Activated CD8-positive, alpha-beta memory T cell treated with anti-CD3 and anti-CD28 coated beads for 1 hour (primary cell): ENCODE data around the gene SLC13A5.
"Not testable (repeated sequence)": the region's sequence is repeated elsewhere in the genome, so short reads cannot be mapped to it uniquely, and the experiment has no call there.

Experiments used
- DNase-seq, 2 donors: peaks; one replicate each; pipeline ENCODE4 v3.0.0-alpha.2; 2020; ENCODE audit warnings: low read depth in 1 of 2; ENCODE audit errors: extremely low read depth in 1 of 2

Gene SLC13A5

GRCh38 chr17:6711081-6711674 is 2.0 kb downstream of the SLC13A5 start:
- DNase-seq: no peak

- no peak for DNase-seq
These were observed 2.9 kb downstream of the SLC13A5 start for GRCh38 chr17:6710317-6710716.

GRCh38 chr17:6708357-6708961 is 4.7 kb downstream of the SLC13A5 start:
- DNase-seq: no peak

DNA sequence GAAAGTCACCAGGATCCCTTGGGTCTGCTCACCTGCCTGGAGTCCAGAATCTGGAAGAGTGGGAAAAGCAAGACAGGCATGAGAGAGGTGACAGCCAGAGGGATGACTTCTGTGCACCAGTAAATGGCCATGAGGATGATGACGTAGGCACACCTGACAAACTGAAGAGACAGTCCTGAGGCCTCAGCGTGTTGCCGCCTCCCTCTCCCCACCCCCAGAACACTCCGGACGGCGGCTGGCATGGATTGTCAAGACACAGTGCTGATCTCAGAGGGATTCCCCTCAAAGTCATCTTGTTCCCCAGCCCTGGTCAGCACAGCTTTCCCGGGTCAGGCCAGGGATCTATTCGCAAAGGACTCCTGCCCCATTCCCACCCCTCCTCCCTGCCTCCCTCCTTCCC is 6.2 kb downstream of the SLC13A5 start:
- DNase-seq: no peak

DNA sequence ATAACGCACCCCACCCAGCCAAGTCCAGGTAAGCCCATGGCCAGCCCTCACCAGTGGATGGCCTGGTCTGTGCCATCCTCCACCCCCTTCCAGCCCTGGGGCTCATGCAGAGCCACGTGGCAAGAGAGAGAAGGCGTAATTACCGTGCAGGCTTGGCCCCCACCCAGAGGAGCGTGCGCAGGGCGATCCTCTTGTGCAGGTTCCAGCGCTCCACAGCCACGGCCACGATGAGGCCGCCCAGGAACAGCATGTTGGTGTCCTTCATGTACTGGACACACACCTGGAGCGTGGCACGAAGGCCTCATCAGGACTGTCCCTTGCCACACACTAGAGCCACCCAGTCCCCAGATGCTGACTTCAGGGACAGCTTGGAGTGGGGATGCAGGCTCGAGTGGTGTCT is 6.7 kb downstream of the SLC13A5 start:
- no peak for DNase-seq

DNA sequence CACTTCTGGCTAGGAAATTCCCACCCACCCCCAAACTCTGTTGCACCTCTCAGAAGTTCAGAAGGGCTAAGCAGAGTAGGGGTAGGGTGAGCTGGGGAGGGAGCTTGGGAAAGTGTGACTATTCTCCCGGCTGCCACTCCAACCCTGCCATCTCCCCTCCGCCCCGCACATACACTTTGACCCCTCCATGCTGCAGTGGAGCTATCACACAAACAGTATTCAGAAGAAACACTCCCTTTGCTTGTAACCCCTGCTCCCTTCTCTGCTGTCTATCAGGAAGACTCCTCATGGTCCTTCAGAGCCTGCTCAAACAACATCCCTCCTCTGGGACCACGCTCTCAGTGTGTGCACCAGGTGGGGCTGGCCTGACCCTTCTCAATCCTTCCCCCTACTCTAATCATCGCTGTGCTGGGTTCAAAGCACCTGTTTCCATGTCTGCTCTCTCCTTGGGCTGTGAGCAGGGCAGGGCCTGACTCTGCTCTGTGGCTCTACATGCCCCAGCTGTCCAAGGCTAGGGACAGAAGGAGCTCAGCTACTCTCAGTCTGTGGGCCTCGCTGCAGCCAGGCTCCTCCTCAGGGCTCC is 8.6 kb downstream of the SLC13A5 start:
- no peak for DNase-seq

GRCh38 chr17:6703751-6704150 is 9.4 kb downstream of the SLC13A5 start:
- DNase-seq: no peak

DNA sequence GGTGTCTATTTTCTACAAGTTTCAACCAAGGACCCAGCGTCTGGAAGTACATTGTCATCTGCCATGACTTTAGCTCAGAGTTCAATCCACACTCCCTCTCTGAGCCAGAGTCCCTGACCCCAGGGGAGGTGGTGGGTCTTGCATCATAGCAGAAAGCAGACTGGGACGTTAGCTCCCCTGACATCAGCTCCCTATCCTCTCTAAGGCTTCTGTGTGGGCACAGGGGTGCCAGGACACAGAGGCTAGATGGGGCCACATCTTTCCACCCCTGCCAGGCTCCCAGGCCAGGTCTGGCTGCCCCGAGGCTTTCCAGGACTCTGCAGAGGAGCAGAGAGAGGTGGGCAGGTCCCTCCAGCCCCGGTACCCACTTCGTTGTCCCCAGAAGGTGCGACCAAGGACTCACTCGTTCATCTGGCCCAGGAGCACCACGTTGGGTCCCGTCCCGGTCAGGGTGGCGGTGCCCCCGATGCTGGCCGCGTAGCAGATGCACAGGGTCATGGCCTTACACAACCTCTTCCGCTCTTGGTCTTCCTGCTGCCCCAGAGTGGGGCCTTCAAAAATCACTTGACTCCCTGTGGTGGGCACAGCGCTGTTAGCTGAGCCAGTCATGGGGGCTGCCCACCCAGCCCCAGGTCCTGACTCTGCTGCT is 10.5 kb downstream of the SLC13A5 start:
- no peak for DNase-seq

DNA sequence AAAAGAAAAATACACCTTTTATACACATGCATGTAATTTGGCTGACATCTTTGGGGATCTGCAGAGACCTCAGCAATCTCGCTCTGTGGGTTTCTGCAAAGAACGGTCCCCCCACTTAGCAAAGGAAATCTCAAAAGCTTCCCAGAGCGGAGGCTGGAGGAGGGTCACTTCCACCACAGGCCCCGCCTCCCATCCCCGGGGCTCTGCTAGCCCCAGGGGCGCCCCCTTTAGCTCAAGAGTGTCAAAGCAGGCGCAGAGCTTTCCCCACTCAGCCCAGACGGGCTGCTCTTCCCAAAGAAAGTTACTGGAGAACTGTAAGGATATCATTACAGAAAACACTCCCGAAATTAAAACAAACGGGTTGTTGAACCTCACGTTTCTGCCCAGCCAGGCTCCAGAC is 11.4 kb downstream of the SLC13A5 start:
- peak in 1 of 2 donors; percentile 9 for DNase-seq

GRCh38 chr17:6700948-6701307 is 12.2 kb downstream of the SLC13A5 start:
- no peak for DNase-seq

GRCh38 chr17:6699997-6700947 is 12.9 kb downstream of the SLC13A5 start:
- DNase-seq: no peak

GRCh38 chr17:6698004-6698403 is 15.2 kb downstream of the SLC13A5 start:
- no peak for DNase-seq

- no peak for DNase-seq
These were observed 16.3 kb downstream of the SLC13A5 start for GRCh38 chr17:6696906-6697305.

DNA sequence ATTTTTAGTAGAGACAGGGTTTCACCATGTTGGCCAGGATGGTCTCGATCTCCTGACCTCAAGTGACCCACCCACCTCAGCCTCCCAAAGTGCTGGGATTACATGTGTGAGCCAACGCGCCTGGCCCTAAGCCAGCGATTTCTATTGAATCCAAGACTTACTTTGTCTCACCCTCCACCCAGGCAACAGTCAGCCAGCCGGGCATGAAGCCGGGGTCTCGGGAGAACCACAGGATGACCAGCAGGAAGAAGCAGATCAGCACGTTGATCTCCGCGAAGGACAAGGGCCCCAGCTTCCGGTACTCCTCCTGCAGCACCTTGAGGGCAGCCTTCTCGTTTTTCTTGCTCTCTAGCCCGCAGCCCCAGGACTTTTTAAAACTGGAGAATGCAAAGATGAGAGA is 17.6 kb downstream of the SLC13A5 start:
- no peak for DNase-seq

DNA sequence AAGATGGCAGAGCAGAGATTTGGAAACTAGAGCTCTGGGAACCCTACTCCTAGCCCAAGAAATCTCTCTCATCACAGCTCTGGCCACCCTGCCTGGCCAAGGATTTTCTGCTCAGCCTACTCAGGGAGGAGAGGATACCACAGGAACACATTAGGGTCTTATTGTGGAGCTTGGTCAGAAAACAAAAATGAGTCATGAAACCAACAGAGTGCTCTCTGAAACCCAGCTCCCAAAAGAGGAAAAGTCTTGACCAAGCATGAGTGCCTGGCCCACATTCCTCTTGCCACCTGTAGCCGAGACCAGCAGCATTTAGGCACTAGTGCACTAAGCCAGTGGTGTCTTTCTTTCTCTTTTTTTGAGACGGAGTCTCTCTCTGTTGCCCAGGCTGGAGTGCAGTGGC is 18.1 kb downstream of the SLC13A5 start:
- no peak for DNase-seq

GRCh38 chr17:6691958-6692357 is 21.2 kb downstream of the SLC13A5 start:
- DNase-seq: not testable (repeated sequence)

DNA sequence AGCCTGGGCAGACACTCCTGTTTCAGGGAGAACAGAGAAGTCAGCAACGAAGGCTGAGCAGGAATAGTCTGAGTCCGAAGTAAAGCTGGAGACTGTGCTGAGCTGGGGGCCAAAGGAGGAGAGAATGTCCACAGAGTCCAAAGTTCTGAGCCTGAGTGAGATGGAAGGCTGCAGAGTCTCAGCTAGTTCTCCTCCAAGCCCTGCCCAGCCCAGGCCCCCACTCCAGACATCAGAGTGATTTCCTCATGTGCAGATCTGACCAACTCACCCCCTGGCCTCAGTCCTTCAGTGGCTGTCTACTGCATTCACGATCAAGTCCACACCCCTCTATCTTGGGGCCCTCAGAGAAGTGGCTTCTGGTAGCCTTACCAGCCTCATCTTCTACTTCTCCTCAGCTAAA is 21.6 kb downstream of the SLC13A5 start:
- no peak for DNase-seq

DNA sequence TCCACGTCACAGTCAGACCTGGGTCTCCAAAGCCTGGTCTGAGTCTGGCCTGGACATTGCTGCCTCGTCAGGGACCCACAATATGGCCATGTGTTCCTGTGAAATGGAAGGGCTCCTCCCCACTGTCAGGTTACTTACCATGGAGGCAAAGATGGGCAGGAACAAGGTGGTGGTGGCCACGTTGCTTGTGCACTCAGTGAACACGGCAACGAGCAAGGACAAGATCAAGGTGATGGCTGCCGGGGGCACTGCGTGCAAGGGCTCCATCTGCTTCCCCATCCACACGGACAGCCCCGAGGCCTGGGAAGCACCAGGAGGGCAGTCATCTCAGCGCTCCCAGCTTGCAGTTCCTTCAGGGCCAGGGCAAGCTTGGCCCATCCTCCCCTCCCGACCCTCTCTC is 22.5 kb downstream of the SLC13A5 start:
- no peak for DNase-seq

DNA sequence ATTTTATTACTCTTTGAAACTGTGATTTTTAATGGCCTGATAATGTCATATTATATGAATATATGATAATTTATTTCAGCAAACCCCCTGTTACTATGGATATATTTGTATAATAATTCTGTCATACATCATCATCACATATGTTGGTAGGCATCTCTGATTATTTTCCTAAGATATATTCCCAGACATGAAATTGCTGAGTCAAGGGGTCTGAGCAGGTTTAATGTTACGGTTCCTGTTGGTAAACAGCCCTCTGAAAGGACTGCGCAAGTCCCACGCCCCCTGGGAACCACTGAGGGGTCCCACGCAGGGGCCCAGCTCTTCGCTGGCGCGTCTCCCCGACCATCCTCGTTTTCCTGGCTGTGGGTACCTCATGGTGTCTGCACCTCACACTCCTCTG is 24.2 kb downstream of the SLC13A5 start:
- DNase-seq: no peak

DNA sequence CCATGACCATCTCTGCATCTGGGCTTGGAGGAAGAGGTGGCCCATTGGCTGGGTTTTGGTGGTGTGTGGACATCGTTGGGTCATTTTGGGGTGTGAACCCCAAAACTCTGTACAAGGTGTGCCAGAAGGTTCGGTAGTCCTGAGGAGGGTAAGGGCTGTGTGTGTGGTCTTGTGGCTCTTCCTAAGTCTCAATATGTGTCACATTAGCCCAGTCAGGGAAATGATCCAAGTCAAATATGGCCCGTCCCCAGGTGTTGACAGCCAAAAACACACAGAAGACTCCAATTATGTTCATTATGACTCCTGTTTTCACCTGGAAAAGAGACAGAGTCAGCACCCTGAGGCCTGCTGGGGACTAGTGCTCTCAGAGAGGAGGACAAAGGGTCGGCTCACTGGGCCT is 27.1 kb downstream of the SLC13A5 start:
- DNase-seq: no peak
